RPMI7951 (cell line): ENCODE data around the gene DZANK1. TPM values are rescaled to one million over a fixed set of nuclear protein-coding genes. Genes with fewer than 3 reads are reported as not detected.
"Not testable (repeated sequence)": the region's sequence is repeated elsewhere in the genome, so short reads cannot be mapped to it uniquely, and the experiment has no call there.

Source experiments
- DNase-seq: peaks from one replicate; pipeline ENCODE4 v3.0.0-alpha.2; 2012; ENCODE audit warnings: low read depth
- total RNA-seq: library from RNA; depleted of rRNA; stranded (reverse); fragments of >200 nt; shearing (Covaris generic); gene quantifications from 2 replicates; pipeline ENCODE4 v1.2.3, GENCODE V29; 2014; rRNA removed

Gene DZANK1
- 2.1 and 3.2 TPM in 2 replicates for total RNA-seq

GRCh38 chr20:18466894-18467730, at the start of gene DZANK1, which contains the start of gene POLR3F:
Gene DZANK1, minus strand, starts transcription at chr20:18467030. Its CDS starts 1,672 bp downstream, at chr20:18465358.
Gene POLR3F, plus strand, starts transcription at chr20:18467390. Its CDS starts 117 bp downstream, at chr20:18467507.
- peak; percentile 98 for DNase-seq

- no peak for DNase-seq
These were observed 49.1 kb upstream of the DZANK1 start for GRCh38 chr20:18515973-18516372.

- DNase-seq = no peak
These were observed 47.3 kb upstream of the DZANK1 start for GRCh38 chr20:18514127-18514526.

DNA sequence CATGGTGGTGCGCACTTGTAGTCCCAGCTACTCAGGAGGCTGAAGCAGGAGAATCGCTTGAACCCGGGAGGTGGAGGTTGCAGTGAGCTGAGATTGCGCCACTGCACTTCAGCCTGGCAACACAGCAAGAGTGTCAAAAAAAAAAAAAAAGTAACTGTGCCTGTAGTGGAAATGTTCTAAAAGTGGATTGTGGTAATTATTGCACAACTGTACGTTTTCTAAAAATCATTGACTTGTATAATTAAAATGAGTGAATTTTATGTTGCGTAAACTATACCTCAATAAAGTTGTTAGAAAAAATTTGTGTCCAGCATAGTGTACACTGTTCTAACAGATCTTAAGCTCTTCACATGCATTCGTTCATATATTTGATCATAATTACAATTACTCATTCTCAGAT, 46.4 kb upstream of the DZANK1 start:
- DNase-seq = no peak

DNA sequence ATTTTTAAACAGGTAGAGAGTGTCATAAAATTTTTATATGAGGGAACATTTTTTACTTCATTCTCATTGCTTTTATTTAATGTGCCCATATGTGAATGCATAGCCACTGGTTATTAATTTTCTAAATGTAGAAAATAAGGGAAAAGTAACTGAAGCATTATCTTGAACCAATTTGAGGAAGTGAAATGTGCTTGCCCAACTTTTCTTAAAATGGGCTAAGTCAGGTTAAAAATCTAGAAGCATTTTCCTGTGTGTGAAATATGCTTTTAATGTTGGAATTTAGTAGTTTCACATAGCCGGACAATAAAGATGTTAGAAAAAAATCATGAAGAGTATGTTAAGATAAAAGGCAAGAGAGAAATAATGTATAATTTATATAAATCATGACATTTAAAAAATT, 44.7 kb upstream of the DZANK1 start:
- no peak for DNase-seq

DNA sequence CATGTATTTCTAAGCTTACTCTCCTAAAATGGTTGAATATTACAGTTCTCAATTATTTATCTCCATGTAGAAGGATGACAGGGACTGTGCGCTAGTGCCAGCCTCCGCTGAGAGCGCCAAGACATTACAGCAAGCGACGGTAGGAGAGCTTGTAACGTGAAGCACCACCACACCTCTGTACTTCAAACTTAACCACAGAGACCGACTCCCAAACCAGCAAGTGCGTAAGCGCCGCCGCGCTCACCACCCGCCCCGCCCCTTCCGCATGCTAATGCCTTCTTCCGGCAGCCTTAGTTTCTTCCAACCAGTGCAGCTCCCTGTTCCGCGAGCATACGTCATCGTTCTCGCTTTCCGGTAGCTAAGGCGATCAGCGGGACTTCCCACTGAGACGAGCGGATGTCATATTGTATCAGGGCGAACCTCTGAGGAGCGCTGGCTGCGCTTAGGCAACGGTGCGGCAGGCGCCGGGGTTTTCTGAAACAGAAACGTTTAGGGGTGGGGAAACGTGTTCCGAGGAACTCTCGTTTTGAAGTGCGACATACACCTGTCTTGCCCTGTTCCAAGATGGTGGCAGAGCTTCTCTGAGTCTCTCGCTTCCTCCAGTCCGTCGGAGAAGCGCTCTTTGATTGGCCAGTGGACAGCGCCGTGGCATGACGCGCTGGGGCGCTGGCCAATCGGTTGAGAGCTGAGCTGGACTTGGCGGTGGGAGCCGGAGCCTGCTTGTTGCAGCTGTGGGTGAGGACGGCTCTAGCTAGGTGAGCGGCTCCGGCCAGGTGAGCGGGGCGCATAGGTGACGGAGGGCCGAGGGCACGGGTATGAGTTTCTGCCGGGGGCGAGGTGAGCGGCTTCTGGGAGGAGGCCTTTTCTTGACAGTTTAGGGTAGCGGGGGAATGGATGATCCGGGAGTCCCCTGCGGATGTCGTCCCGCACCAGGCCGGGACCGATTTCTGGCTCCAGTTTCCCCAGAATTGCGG, 40.7 kb upstream of the DZANK1 start, which contains the start of gene SEC23B:
SEC23B (plus strand) TSS at position 723 of the 974 bp plus-strand sequence. CDS start 2,896 bp downstream, outside the sequence.
- DNase-seq = peak; percentile 98

GRCh38 chr20:18506744-18507143, 39.9 kb upstream of the DZANK1 start:
- peak; percentile 14 for DNase-seq

- no peak for DNase-seq
These were observed 37.7 kb upstream of the DZANK1 start for GRCh38 chr20:18504479-18505060.

- not testable (repeated sequence) for DNase-seq
These were observed 34.8 kb upstream of the DZANK1 start for GRCh38 chr20:18501672-18502071.

DNA sequence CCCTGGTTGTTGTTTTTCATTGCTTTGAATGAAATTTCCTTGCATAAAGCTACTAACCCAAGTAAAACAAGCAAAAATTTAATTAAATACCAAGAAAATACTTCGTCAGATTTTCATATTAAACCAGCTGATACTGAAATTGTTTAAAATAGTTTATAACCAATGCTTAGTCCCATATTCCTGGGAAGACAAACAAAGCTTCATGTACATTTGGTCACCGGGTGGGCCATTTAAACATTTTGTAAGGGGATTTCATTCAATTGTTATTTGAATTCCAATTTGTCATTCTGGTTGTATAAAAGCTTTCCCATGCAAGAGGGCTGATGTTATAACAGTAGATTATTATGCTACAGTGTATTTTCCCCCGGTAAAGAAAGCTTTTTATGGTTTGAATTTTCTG, 30.8 kb upstream of the DZANK1 start:
- no peak for DNase-seq

DNA sequence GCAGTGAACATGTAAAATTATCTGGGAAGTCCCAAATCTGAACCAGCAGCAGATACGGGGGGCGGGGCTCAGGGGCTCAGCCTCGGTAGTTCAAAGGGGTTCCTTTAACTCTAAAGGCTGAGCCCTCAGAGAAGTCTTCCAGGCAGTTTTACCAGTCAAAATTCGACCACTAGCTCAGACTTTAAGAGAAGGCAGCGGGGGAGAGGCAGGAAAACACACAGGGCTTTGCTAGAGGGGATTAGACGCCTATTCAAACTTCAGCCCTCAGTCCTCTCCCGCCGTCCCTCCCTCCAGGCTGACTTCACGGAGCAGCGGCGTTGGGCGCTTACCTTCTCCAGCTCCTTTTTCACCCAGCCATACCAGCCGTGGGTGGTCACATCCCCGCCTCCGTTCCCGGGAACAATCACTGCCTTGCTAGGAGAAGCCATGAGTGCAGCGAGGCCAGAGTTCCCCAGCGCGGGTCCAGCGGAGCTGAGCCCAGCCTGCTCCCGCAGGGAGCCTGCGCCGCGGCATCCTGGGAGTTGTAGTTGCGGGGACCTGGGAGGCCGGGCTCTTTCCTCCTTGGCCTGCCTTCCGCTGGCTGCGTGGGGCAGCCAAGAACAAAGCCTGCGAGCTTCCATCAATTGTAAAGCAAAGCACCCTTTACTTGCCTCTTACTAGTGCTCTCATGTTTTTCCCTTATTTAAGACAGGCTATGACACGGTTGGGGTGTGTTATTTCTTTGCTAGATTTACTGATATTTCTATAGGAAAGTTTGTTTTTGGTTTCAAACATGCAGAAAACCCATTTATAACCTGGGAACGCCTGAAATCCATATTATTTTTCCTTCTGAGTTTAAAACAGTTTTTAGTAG, 30.1 kb upstream of the DZANK1 start, which contains the start of gene RBBP9:
RBBP9 (minus strand) TSS at position 486 of the 853 bp plus-strand sequence; CDS start at position 428, 58 bp downstream.
- peak; percentile 86 for DNase-seq

DNA sequence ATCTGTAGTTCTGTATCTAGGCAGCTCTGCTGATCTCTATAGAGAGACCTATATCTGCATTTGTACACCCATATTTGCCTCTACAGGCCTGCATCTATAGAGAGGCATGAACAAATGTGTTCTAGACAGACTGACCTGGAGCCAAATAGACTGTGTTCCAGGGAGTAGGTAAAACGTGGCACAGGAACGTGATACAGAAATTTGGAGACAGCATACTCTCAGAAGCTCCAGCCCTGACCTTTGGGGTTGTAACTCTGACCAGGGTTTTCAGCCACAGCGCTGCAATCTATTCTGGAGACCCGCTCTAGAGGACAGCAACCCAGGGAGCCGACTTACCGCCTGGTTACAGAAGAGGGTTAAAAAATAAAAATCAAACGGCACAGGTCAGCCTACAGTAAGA, 29.2 kb upstream of the DZANK1 start:
- DNase-seq = peak; percentile 11

- DNase-seq = no peak
These were observed 21.5 kb upstream of the DZANK1 start for GRCh38 chr20:18488301-18488700.

DNA sequence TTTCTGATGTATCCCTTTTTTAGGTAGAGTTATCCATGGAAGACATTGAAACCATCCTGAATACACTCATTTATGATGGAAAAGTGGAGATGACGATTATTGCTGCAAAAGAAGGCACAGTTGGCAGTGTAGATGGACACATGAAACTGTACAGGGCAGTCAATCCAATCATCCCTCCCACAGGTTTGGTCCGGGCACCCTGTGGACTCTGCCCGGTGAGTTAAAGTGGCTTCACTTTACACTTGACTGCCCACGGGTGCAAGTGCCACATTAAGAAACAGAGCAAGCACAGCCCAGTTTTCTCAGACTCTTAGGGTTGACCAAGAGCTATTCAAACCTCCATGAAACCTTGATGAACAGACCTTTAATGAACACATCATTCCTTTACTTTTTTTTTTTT, 14.8 kb upstream of the DZANK1 start:
- no peak for DNase-seq

- DNase-seq = no peak
These were observed 11.0 kb upstream of the DZANK1 start for GRCh38 chr20:18477821-18478220.

GRCh38 chr20:18477218-18477617, 10.4 kb upstream of the DZANK1 start:
- no peak for DNase-seq

GRCh38 chr20:18466574-18466893, 296 bp downstream of the DZANK1 start:
- no peak for DNase-seq

DNA sequence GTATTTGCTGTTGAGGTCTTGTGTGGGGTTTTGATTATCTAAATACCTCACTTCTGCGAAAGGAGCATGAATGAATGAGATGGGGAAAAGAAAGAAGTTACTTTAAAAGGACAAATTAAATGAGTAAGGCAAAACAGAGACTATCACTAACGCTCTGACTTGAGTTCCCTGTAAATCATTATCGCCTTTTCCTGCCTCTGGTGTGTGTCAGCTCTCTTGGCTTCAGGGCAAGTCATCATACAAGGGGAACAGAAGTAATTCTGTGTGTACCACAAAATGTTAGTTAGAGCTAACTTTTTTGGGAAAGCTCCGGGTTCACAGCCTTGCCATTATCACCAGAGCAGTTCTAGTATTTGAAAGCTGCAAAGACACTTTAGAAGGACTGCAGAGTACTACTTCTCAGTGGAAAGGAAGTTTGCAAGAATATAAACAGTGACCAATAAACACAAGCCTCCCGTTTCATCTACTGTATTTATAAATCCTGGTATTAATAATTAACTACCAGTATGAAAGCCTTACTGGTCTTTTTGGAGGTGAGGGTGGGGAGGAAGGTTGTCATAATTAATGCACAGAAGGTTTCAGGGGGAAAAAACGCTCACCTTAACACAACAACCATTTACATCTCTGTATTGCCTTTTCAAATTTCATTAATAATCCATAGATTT, 1.2 kb downstream of the DZANK1 start:
- no peak for DNase-seq

DNA sequence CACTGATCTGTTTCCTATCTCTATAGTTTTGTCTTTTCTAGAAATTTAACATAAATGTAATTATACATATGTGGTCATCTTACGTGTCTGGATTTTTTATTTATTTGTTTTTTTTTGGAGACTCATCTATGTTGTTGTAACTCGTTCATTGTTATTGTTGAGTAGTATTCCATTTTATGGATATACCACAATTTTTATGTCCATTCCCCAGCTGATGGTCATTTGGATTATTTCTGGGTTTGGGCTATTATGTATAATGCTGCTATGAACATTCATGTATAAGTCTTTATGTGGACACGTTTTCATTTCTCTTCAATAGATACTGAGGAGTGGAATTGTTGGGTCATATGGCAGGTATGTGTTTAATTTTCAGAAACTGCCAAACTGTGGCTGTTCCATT, 10.2 kb downstream of the DZANK1 start:
- DNase-seq = no peak

- peak; percentile 24 for DNase-seq
These were observed 22.9 kb downstream of the DZANK1 start for GRCh38 chr20:18443886-18444285.
